ENCODE data around the gene PER2. TPM values are rescaled to one million over a fixed set of nuclear protein-coding genes. Genes with fewer than 3 reads are reported as not detected.

The PER2 gene
- total RNA-seq, 2 experiments from 2014 or later: 33.8 to 38.2 TPM

- H3K27ac ChIP-seq (ENCODE audit: low read depth in 1 of 2, low read length in 2 of 2): no peak overlapping the region
- no peak overlapping the region for H3K4me3 ChIP-seq (ENCODE audit: low read length)
- no peaks in the 10 kb centered on the region for H3K36me3 Mint-ChIP-seq (ENCODE audit: low read depth)
- peaks cover 5% of the 10 kb centered on the region for H3K27me3 Mint-ChIP-seq
- H3K36me3 ChIP-seq (ENCODE audit: insufficient read depth, low read length): no peaks in the 10 kb centered on the region
- no peaks in the 10 kb centered on the region for H3K4me1 ChIP-seq (ENCODE audit: insufficient read depth, low read length)
- DNase-seq: no peak
- ChIA-PET CTCF (no interaction called here), POLR2A (no interaction called here)
- H3K9me3 Mint-ChIP-seq: no peaks in the 10 kb centered on the region
- no peaks in the 10 kb centered on the region for H3K9me3 ChIP-seq (ENCODE audit: control insufficient read depth in 1 of 2, insufficient read depth in 1 of 2, low read length in 2 of 2)
- no peak for ATAC-seq (ENCODE audit: poor library complexity)
- H3K4me1 Mint-ChIP-seq (ENCODE audit: low read depth): no peaks in the 10 kb centered on the region
- no peaks in the 10 kb centered on the region for H3K27me3 ChIP-seq (ENCODE audit: control insufficient read depth in 1 of 2, insufficient read depth in 2 of 2, low read length in 2 of 2)
- TF ChIP-seq, protein P1, sequence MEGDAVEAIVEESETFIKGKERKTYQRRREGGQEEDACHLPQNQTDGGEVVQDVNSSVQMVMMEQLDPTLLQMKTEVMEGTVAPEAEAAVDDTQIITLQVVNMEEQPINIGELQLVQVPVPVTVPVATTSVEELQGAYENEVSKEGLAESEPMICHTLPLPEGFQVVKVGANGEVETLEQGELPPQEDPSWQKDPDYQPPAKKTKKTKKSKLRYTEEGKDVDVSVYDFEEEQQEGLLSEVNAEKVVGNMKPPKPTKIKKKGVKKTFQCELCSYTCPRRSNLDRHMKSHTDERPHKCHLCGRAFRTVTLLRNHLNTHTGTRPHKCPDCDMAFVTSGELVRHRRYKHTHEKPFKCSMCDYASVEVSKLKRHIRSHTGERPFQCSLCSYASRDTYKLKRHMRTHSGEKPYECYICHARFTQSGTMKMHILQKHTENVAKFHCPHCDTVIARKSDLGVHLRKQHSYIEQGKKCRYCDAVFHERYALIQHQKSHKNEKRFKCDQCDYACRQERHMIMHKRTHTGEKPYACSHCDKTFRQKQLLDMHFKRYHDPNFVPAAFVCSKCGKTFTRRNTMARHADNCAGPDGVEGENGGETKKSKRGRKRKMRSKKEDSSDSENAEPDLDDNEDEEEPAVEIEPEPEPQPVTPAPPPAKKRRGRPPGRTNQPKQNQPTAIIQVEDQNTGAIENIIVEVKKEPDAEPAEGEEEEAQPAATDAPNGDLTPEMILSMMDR (IDR thresholded peaks at IDR 0.05): no peak
- H3K4me3 Mint-ChIP-seq: no peak overlapping the region
- intact Hi-C loops (cut with DNase I, micrococcal nuclease): no loop called here
- H3K27ac Mint-ChIP-seq: no peak overlapping the region
These were observed 7.0 kb upstream of the PER2 start for GRCh38 chr2:238295144-238296112.

GRCh38 chr2:238294393-238295143 lies 6.2 kb upstream of the PER2 start:
- H3K27ac Mint-ChIP-seq: no peak overlapping the region

DNA sequence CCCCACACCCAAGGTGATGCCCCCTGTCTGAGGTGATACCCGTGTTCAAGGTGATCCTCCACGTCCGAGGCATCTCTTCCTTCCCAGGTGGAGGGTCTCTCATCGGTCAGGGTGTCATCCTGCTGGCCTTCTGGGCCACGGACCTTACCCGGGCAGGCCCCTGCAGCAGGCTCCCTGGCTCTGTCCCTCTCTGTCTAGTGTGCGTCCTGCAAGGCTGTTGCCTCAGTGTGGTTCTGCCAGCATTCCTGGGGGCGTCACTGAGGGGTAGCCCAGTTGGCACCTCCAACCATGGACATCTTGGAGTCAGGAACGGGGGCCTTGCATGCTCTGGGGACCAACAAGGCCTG lies 5.6 kb upstream of the PER2 start:
- H3K4me3 Mint-ChIP-seq: no peak overlapping the region
- no peaks in the 10 kb centered on the region for H3K36me3 ChIP-seq (ENCODE audit: insufficient read depth, low read length)
- H3K4me1 Mint-ChIP-seq (ENCODE audit: low read depth): peaks cover 8% of the 10 kb centered on the region
- H3K27me3 Mint-ChIP-seq: peaks cover 5% of the 10 kb centered on the region
- H3K4me3 ChIP-seq (ENCODE audit: low read length): no peak overlapping the region
- no peak overlapping the region for H3K27ac ChIP-seq (ENCODE audit: low read depth in 1 of 2, low read length in 2 of 2)
- TF ChIP-seq, protein P1 (IDR thresholded peaks at IDR 0.05): no peak
- DNase-seq: no peak
- no peaks in the 10 kb centered on the region for H3K27me3 ChIP-seq (ENCODE audit: control insufficient read depth in 1 of 2, insufficient read depth in 2 of 2, low read length in 2 of 2)
- POLR2A ChIA-PET: no interaction called here
- H3K36me3 Mint-ChIP-seq (ENCODE audit: low read depth): peaks cover 3% of the 10 kb centered on the region
- no peak overlapping the region for H3K27ac Mint-ChIP-seq
- H3K9me3 Mint-ChIP-seq: no peaks in the 10 kb centered on the region
- intact Hi-C loops (cut with DNase I, micrococcal nuclease): no loop called here
- ATAC-seq (ENCODE audit: poor library complexity): no peak
- CTCF ChIA-PET: no interaction called here
- no peaks in the 10 kb centered on the region for H3K9me3 ChIP-seq (ENCODE audit: control insufficient read depth in 1 of 2, insufficient read depth in 1 of 2, low read length in 2 of 2)
- peaks cover 11% of the 10 kb centered on the region for H3K4me1 ChIP-seq (ENCODE audit: insufficient read depth, low read length)

More at GRCh38 chr2:238294393-238295143, 6.2 kb upstream of the PER2 start:
- H3K36me3 Mint-ChIP-seq (ENCODE audit: low read depth): no peaks in the 10 kb centered on the region
- Histone ChIP-seq H3K36me3 (ENCODE audit: insufficient read depth, low read length) (no peaks in the 10 kb centered on the region), H3K4me3 (ENCODE audit: low read length) (no peak overlapping the region), H3K27me3 (ENCODE audit: control insufficient read depth in 1 of 2, insufficient read depth in 2 of 2, low read length in 2 of 2) (no peaks in the 10 kb centered on the region), H3K9me3 (ENCODE audit: control insufficient read depth in 1 of 2, insufficient read depth in 1 of 2, low read length in 2 of 2) (no peaks in the 10 kb centered on the region), H3K27ac (ENCODE audit: low read depth in 1 of 2, low read length in 2 of 2) (no peak overlapping the region), H3K4me1 (ENCODE audit: insufficient read depth, low read length) (peaks cover 6% of the 10 kb centered on the region)
- peaks cover 5% of the 10 kb centered on the region for H3K27me3 Mint-ChIP-seq
- intact Hi-C loops (cut with DNase I, micrococcal nuclease): no loop called here
- DNase-seq (no peak), ATAC-seq (ENCODE audit: poor library complexity) (no peak)
- H3K4me3 Mint-ChIP-seq: no peak overlapping the region
- ChIA-PET CTCF (no interaction called here), POLR2A (no interaction called here)
- TF ChIP-seq, protein P1 (IDR thresholded peaks at IDR 0.05): no peak
- H3K4me1 Mint-ChIP-seq (ENCODE audit: low read depth): peaks cover 4% of the 10 kb centered on the region
- no peaks in the 10 kb centered on the region for H3K9me3 Mint-ChIP-seq

All from CD4-positive, alpha-beta T cell (primary cell).